Measurements from ENCODE around the gene ABCC12. TPM values are rescaled to one million over a fixed set of nuclear protein-coding genes. Genes with fewer than 3 reads are reported as not detected.

The ABCC12 gene
- polyA plus RNA-seq, 2 of the 4 experiments (the other 2 are of a cell fraction) = 0.23 TPM; not detected in 1

DNA sequence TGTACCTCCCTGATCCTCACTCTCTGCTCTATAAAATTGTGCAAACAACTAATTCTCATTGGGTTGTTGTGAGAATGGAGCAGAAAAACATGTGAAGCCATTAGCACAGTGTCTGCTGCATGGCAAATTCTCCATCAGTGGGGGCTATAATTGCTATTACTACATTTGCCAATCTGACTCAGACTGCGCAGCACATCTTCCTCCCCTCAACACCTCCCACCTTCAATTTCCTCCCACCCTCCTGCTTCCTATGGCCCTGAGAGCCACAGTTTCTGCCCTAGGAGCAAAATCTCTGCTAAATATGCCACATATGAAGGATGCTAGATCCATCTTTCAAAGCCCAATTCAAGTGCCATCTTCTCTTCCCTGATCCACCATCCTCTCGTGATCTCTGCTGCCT, 37.0 kb downstream of the ABCC12 start (continued):
- TF ChIP-seq, protein P1, sequence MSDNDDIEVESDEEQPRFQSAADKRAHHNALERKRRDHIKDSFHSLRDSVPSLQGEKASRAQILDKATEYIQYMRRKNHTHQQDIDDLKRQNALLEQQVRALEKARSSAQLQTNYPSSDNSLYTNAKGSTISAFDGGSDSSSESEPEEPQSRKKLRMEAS (IDR thresholded peaks at IDR 0.05) = no peak
- TF ChIP-seq POLR2AphosphoS2 (conservative IDR thresholded peaks at IDR 0.05; ENCODE audit: low read length) (no peak), RARB (CRISPR knock-in tag; IDR thresholded peaks at IDR 0.05) (no peak), EHMT2 (IDR thresholded peaks at IDR 0.05; ENCODE audit: low read depth) (no peak), FOSB (CRISPR knock-in tag; IDR thresholded peaks at IDR 0.05) (no peak)
- TF ChIP-seq, protein P2, sequence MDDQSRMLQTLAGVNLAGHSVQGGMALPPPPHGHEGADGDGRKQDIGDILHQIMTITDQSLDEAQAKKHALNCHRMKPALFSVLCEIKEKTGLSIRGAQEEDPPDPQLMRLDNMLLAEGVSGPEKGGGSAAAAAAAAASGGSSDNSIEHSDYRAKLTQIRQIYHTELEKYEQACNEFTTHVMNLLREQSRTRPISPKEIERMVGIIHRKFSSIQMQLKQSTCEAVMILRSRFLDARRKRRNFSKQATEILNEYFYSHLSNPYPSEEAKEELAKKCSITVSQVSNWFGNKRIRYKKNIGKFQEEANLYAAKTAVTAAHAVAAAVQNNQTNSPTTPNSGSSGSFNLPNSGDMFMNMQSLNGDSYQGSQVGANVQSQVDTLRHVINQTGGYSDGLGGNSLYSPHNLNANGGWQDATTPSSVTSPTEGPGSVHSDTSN (IDR thresholded peaks at IDR 0.05) = no peak

DNA sequence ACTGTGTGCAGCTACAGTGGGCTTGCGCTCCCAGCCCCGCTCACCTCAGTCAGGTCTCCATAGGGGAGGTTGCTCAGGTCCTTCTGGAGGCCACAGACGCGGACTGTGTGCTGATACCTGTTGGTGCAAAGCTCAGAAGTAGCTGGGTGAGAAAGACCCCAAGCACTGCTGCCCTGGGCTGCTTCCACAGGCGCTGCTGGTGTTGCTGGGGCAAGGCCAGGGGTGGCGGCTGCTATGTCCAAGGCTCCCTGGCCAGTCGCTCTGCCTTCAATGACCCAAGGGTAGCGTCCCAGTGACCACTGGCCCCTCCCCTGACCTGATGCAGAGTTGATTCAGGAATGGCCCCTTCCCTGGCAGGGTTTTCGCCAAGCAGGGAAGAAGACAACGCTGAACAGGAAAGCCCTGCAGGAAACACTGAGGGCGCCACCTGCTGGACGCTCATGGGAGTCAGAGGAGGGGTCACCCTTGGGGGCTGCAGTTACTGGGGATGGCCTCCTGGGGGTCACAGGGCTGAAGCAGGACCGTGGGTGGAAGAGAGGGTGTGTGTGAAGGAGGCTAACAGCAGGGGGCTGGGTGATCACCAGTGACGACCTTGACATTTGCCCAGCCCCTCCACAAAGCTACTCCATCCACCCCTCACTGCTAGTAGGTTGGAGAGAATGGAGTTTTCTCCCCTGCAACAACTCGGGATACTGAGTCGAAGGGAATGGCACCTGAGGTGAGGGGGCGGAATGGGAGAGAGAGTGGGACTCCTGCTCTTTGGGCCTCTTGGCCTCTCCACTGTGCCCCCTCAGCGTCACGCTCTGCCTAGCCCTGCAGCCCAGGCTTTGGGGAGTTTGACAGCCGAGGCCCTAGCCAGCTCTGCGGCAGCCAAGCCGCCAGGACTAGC, 38.3 kb downstream of the ABCC12 start:
- TF ChIP-seq RNF2 (IDR thresholded peaks at IDR 0.05; ENCODE audit: borderline replicate concordance, low read depth) = no peak
- no peak for TF ChIP-seq BHLHE40 (IDR thresholded peaks at IDR 0.05; ENCODE audit: low read depth, low read length)
- no peak for TF ChIP-seq CHD2 (IDR thresholded peaks at IDR 0.05; ENCODE audit: low read length, partially characterized antibody)
- TF ChIP-seq CBX8 (IDR thresholded peaks at IDR 0.05) = no peak
- no peak for TF ChIP-seq NFE2L2 (conservative IDR thresholded peaks at IDR 0.05; ENCODE audit: low read length)
- TF ChIP-seq ESRRA (IDR thresholded peaks at IDR 0.05; ENCODE audit: borderline replicate concordance, low read length) = peak; percentile 61; the same call in 1 of the 2 replicates
- TF ChIP-seq, protein P3, sequence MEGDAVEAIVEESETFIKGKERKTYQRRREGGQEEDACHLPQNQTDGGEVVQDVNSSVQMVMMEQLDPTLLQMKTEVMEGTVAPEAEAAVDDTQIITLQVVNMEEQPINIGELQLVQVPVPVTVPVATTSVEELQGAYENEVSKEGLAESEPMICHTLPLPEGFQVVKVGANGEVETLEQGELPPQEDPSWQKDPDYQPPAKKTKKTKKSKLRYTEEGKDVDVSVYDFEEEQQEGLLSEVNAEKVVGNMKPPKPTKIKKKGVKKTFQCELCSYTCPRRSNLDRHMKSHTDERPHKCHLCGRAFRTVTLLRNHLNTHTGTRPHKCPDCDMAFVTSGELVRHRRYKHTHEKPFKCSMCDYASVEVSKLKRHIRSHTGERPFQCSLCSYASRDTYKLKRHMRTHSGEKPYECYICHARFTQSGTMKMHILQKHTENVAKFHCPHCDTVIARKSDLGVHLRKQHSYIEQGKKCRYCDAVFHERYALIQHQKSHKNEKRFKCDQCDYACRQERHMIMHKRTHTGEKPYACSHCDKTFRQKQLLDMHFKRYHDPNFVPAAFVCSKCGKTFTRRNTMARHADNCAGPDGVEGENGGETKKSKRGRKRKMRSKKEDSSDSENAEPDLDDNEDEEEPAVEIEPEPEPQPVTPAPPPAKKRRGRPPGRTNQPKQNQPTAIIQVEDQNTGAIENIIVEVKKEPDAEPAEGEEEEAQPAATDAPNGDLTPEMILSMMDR (IDR thresholded peaks at IDR 0.05) = peak; percentile 76
- TF ChIP-seq POLR2AphosphoS2 (conservative IDR thresholded peaks at IDR 0.05; ENCODE audit: low read length) = no peak
- TF ChIP-seq RFX5 (IDR thresholded peaks at IDR 0.05) = no peak
- TF ChIP-seq RAD21 (conservative IDR thresholded peaks at IDR 0.05 in 1 of 2, IDR thresholded peaks at IDR 0.05 in 1 of 2) = peak; percentile 69 to 72
- no peak for TF ChIP-seq RCOR1 (IDR thresholded peaks at IDR 0.05; ENCODE audit: low read depth, low read length)
- TF ChIP-seq, protein P4, sequence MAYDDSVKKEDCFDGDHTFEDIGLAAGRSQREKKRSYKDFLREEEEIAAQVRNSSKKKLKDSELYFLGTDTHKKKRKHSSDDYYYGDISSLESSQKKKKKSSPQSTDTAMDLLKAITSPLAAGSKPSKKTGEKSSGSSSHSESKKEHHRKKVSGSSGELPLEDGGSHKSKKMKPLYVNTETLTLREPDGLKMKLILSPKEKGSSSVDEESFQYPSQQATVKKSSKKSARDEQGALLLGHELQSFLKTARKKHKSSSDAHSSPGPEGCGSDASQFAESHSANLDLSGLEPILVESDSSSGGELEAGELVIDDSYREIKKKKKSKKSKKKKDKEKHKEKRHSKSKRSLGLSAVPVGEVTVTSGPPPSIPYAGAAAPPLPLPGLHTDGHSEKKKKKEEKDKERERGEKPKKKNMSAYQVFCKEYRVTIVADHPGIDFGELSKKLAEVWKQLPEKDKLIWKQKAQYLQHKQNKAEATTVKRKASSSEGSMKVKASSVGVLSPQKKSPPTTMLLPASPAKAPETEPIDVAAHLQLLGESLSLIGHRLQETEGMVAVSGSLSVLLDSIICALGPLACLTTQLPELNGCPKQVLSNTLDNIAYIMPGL (CRISPR knock-in tag; IDR thresholded peaks at IDR 0.05; ENCODE audit: borderline replicate concordance) = no peak
- TF ChIP-seq SMC3 (IDR thresholded peaks at IDR 0.05) = peak; percentile 73
- TF ChIP-seq HOXB13 (CRISPR knock-in tag; IDR thresholded peaks at IDR 0.05; ENCODE audit: low read depth) = no peak
- FAIRE-seq = no peak
- peak; percentile 78 to 96 for ATAC-seq
- H3K27ac ChIP-seq = peak overlapping the region; percentile 50 to 67; a peak in 5 of 6 replicates
- H3K4me1 ChIP-seq = peaks cover 11% of the 10 kb centered on the region
- DNase-seq (ENCODE audit: low read depth in 1 of 2, low spot score in 1 of 2) = peak; percentile 75 to 81
- POLR2A ChIA-PET = no interaction called here
- no peaks in the 10 kb centered on the region for H3K9me3 ChIP-seq
- 72% methylated on average over 20 of the region's 22 CpGs for WGBS (ENCODE audit: missing lambda C conversion rate)
- CTCF ChIA-PET = interaction anchor here (0.6 to 2.8 kb wide), 24 partner anchors 8 to 1089 kb away, joined by 3 to 7 read pairs (median 4); no protein-coding TSS in a partner anchor
- no peak overlapping the region for H3K4me2 ChIP-seq
- no peak overlapping the region for H3K4me3 ChIP-seq

Data from A549 (cell line).